ENCODE measurements around the gene JMJD1C. TPM values are rescaled to one million over a fixed set of nuclear protein-coding genes. Genes with fewer than 3 reads are reported as not detected.

JMJD1C gene
- total RNA-seq, 1 experiment from 2014 or later, result 66.3 TPM

DNA sequence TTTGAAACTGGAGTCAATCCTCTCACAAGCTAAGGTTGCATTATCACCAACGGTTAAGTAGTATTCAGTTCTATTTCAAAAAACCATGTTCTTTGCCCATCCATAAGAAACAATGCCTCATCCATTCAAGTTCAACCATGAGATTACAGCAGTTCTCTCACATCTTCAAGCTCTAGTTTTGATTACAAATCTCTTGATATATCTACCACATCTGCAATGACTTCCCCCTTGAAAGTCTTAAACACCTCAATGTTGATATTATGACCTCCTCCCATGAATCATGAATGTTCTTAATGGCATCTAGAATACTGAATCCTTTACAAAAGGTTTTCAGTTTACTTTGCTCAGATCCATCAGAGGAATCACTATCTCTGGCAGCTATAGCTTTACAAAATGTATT is 81.8 kb downstream of the JMJD1C start:
- Histone ChIP-seq H3K27me3 (ENCODE audit: insufficient read depth, low read length) (no peaks in the 10 kb centered on the region), H3K27ac (ENCODE audit: low read depth, low read length) (no peak overlapping the region), H3K4me1 (ENCODE audit: control insufficient read depth in 1 of 2, insufficient read depth in 2 of 2, low read length in 2 of 2) (no peaks in the 10 kb centered on the region), H3K9me3 (ENCODE audit: control insufficient read depth in 1 of 2, insufficient read depth in 1 of 2, low read depth in 1 of 2, low read length in 2 of 2) (no peaks in the 10 kb centered on the region), H3K9me2 (ENCODE audit: insufficient read depth) (no peaks in the 10 kb centered on the region), H4K20me1 (ENCODE audit: insufficient read depth) (peaks cover 5% of the 10 kb centered on the region; the same call in 1 of the 2 replicates), H2AFZ (ENCODE audit: low read depth, low read length, poor library complexity, severe bottlenecking) (no peak overlapping the region), H3K4me2 (ENCODE audit: low read length) (no peak overlapping the region), H3K9ac (ENCODE audit: low read length) (no peak overlapping the region), H3K79me2 (ENCODE audit: insufficient read depth, low read length) (peaks cover 76% of the 10 kb centered on the region), H3K4me3 (replicated peaks in 1 of 2; ENCODE audit: low read depth in 1 of 2, low read length in 2 of 2) (no peak overlapping the region), H3K36me3 (ENCODE audit: control insufficient read depth in 1 of 2, insufficient read depth in 2 of 2, low read length in 2 of 2) (no peaks in the 10 kb centered on the region)
- ChIA-PET RAD21 (ENCODE audit: low non-redundant PET in 1 of 2, low total read pairs in 2 of 2, uncharacterized antibody in 2 of 2, unreplicated experiment in 2 of 2) (no interaction called here), CTCF (no interaction called here), POLR2A (no interaction called here)
- TF ChIP-seq, protein P1, sequence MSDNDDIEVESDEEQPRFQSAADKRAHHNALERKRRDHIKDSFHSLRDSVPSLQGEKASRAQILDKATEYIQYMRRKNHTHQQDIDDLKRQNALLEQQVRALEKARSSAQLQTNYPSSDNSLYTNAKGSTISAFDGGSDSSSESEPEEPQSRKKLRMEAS (IDR thresholded peaks at IDR 0.05), result no peak
- TF ChIP-seq EZH2phosphoT487 (IDR thresholded peaks at IDR 0.05; ENCODE audit: borderline replicate concordance), result no peak
- TF ChIP-seq, protein P2, sequence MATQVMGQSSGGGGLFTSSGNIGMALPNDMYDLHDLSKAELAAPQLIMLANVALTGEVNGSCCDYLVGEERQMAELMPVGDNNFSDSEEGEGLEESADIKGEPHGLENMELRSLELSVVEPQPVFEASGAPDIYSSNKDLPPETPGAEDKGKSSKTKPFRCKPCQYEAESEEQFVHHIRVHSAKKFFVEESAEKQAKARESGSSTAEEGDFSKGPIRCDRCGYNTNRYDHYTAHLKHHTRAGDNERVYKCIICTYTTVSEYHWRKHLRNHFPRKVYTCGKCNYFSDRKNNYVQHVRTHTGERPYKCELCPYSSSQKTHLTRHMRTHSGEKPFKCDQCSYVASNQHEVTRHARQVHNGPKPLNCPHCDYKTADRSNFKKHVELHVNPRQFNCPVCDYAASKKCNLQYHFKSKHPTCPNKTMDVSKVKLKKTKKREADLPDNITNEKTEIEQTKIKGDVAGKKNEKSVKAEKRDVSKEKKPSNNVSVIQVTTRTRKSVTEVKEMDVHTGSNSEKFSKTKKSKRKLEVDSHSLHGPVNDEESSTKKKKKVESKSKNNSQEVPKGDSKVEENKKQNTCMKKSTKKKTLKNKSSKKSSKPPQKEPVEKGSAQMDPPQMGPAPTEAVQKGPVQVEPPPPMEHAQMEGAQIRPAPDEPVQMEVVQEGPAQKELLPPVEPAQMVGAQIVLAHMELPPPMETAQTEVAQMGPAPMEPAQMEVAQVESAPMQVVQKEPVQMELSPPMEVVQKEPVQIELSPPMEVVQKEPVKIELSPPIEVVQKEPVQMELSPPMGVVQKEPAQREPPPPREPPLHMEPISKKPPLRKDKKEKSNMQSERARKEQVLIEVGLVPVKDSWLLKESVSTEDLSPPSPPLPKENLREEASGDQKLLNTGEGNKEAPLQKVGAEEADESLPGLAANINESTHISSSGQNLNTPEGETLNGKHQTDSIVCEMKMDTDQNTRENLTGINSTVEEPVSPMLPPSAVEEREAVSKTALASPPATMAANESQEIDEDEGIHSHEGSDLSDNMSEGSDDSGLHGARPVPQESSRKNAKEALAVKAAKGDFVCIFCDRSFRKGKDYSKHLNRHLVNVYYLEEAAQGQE (IDR thresholded peaks at IDR 0.05; ENCODE audit: low read depth), result no peak
- TF ChIP-seq CEBPB (IDR thresholded peaks at IDR 0.05; ENCODE audit: low read depth), result no peak
- TF ChIP-seq ELF1 (IDR thresholded peaks at IDR 0.05; ENCODE audit: borderline replicate concordance, low read depth), result no peak
- TF ChIP-seq, protein P3, sequence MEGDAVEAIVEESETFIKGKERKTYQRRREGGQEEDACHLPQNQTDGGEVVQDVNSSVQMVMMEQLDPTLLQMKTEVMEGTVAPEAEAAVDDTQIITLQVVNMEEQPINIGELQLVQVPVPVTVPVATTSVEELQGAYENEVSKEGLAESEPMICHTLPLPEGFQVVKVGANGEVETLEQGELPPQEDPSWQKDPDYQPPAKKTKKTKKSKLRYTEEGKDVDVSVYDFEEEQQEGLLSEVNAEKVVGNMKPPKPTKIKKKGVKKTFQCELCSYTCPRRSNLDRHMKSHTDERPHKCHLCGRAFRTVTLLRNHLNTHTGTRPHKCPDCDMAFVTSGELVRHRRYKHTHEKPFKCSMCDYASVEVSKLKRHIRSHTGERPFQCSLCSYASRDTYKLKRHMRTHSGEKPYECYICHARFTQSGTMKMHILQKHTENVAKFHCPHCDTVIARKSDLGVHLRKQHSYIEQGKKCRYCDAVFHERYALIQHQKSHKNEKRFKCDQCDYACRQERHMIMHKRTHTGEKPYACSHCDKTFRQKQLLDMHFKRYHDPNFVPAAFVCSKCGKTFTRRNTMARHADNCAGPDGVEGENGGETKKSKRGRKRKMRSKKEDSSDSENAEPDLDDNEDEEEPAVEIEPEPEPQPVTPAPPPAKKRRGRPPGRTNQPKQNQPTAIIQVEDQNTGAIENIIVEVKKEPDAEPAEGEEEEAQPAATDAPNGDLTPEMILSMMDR (IDR thresholded peaks at IDR 0.05 in 2 of 3, conservative IDR thresholded peaks at IDR 0.05 in 1 of 3; ENCODE audit: borderline replicate concordance in 1 of 3, insufficient read depth in 1 of 3, low read depth in 2 of 3, low read length in 2 of 3), result no peak
- no peak for TF ChIP-seq SP1 (IDR thresholded peaks at IDR 0.05; ENCODE audit: low read depth)
- no peak for TF ChIP-seq ZFX (IDR thresholded peaks at IDR 0.05)
- TF ChIP-seq POLR2AphosphoS5 (IDR thresholded peaks at IDR 0.05; ENCODE audit: low read depth, low read length), result no peak
- ATAC-seq, result no peak
- BruUV-seq (replicated peaks), result no TSS peak
- intact Hi-C loops (cut with micrococcal nuclease), result no loop called here
- DNase-seq (ENCODE audit: low read depth, low spot score), result no peak

Data from HCT116 (cell line).